ENCODE results near the gene SAP25.

DNA sequence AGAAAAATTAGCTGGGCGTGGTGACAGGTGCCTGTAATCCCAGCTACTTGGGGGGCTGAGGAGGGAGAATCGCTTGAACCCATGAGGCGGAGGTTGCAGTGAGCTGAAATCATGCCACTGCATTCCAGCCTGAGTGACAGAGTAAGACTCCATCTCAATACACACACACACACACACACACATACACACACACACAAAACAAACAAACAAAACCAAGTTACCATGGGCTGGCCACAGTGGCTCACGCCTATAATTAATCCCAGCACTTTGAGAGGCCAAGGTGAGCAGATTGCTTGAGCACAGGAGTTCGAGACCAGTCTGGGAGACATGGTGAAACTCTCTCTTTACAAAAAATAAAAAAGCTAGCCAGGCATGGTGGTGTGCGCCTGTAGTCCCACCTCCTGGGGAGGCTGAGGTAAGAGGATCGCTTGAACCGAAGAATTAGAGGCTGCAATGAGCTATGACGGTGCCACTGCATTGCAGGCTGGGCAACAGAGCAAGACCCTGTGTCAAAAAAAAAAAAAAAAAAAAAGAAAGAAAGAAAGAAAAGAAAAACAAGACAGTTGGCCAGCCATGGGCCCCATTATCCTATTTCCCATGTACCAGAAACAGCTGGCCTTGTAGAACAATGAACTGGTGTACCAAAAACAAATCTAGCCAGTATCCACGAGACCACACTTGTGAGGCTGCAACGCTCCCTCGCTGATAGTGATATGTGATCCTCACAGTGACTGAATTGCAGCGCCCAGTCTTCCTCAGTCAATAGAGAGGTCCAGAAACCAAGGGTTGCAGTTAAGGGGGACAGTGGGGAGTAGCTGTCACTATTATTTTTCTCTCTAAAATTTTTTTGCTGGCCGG lies 41.3 kb downstream of the SAP25 start:
- TF ChIP-seq, protein P1, sequence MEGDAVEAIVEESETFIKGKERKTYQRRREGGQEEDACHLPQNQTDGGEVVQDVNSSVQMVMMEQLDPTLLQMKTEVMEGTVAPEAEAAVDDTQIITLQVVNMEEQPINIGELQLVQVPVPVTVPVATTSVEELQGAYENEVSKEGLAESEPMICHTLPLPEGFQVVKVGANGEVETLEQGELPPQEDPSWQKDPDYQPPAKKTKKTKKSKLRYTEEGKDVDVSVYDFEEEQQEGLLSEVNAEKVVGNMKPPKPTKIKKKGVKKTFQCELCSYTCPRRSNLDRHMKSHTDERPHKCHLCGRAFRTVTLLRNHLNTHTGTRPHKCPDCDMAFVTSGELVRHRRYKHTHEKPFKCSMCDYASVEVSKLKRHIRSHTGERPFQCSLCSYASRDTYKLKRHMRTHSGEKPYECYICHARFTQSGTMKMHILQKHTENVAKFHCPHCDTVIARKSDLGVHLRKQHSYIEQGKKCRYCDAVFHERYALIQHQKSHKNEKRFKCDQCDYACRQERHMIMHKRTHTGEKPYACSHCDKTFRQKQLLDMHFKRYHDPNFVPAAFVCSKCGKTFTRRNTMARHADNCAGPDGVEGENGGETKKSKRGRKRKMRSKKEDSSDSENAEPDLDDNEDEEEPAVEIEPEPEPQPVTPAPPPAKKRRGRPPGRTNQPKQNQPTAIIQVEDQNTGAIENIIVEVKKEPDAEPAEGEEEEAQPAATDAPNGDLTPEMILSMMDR (IDR thresholded peaks at IDR 0.05): no peak
- TF ChIP-seq EZH2 (IDR thresholded peaks at IDR 0.05) (no peak), EZH2phosphoT487 (IDR thresholded peaks at IDR 0.05) (no peak)

Measured in neural progenitor cell (in vitro differentiated cells).